Measurements from ENCODE around the gene ZNF439.
"Not testable (repeated sequence)": the region's sequence is repeated elsewhere in the genome, so short reads cannot be mapped to it uniquely, and the experiment has no call there.

The ZNF439 gene

DNA sequence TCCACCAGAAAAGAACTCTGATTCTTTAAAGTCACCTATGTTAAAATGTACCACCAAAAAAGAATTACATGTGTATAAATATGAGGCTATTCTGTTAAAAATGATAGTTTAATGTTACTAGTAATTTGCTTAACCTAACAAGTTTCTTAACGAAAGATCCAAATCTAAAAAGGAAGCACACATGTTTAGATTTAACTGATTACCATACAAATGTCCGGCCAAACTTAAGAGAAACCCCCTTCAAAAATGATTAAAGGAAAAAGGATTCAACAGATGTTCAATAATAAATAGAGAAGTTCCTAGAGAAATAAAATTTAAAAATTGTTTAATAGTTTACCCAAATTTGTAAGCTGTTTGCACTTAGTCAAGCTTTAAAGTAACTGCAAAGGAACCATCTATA lies 34.1 kb downstream of the ZNF439 start:
- Histone ChIP-seq H3K27me3 (ENCODE audit: insufficient read depth, low read length, poor library complexity, severe bottlenecking) (no peaks in the 10 kb centered on the region), H3K79me2 (ENCODE audit: insufficient read depth, low read length) (no peaks in the 10 kb centered on the region), H3F3A (ENCODE audit: low read depth) (no peaks in the 10 kb centered on the region), H4K20me1 (ENCODE audit: insufficient read depth, low read length, poor library complexity, severe bottlenecking) (no peaks in the 10 kb centered on the region), H3K9me3 (ENCODE audit: insufficient read depth, low read depth, low read length) (no peaks in the 10 kb centered on the region), H3K36me3 (ENCODE audit: insufficient read depth, low read length) (no peaks in the 10 kb centered on the region), H3K4me2 (ENCODE audit: low read depth, low read length, poor library complexity, severe bottlenecking) (no peak overlapping the region), H2AFZ (ENCODE audit: low read length) (no peak overlapping the region), H3K9me2 (replicated peaks; ENCODE audit: low read depth, low read length) (no peaks in the 10 kb centered on the region), H3K9ac (ENCODE audit: low read depth, low read length, poor library complexity, severe bottlenecking) (no peak overlapping the region), H3K4me1 (ENCODE audit: insufficient read depth, low read length, poor library complexity, severe bottlenecking) (peaks cover 5% of the 10 kb centered on the region), H3K4me3 (ENCODE audit: low read length, poor library complexity, severe bottlenecking) (no peak overlapping the region)
- no peak for TF ChIP-seq EZH2phosphoT487 (IDR thresholded peaks at IDR 0.05; ENCODE audit: borderline replicate concordance)
- TF ChIP-seq, protein P1, sequence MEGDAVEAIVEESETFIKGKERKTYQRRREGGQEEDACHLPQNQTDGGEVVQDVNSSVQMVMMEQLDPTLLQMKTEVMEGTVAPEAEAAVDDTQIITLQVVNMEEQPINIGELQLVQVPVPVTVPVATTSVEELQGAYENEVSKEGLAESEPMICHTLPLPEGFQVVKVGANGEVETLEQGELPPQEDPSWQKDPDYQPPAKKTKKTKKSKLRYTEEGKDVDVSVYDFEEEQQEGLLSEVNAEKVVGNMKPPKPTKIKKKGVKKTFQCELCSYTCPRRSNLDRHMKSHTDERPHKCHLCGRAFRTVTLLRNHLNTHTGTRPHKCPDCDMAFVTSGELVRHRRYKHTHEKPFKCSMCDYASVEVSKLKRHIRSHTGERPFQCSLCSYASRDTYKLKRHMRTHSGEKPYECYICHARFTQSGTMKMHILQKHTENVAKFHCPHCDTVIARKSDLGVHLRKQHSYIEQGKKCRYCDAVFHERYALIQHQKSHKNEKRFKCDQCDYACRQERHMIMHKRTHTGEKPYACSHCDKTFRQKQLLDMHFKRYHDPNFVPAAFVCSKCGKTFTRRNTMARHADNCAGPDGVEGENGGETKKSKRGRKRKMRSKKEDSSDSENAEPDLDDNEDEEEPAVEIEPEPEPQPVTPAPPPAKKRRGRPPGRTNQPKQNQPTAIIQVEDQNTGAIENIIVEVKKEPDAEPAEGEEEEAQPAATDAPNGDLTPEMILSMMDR (conservative IDR thresholded peaks at IDR 0.05; ENCODE audit: low read length) = no peak

DNA sequence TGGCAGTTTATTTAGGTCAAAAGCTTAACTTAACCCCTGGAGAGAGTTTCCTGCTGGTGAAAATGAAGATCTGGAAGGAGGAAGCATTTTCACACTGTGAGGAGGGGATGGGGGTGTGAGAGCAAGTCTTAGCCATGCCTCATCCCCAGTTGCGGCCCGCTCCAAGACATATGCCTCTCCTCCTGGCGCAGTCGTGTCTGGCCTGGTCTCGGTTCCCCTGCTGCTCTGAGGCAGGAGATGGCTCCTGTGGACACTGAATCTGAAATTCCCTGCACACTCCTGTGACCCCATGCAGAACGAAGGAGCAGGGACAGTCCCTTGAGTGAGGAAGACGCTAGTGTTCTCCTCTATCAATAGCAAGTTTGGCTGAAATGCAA lies 38.7 kb downstream of the ZNF439 start:
- H3F3A ChIP-seq (ENCODE audit: low read depth) = no peaks in the 10 kb centered on the region
- no peaks in the 10 kb centered on the region for H3K36me3 ChIP-seq (ENCODE audit: insufficient read depth, low read length)
- peaks cover 12% of the 10 kb centered on the region for H3K4me1 ChIP-seq (ENCODE audit: insufficient read depth, low read length, poor library complexity, severe bottlenecking)
- TF ChIP-seq, protein P1 (conservative IDR thresholded peaks at IDR 0.05; ENCODE audit: low read length) = no peak
- TF ChIP-seq EZH2phosphoT487 (IDR thresholded peaks at IDR 0.05; ENCODE audit: borderline replicate concordance) = no peak
- no peaks in the 10 kb centered on the region for H3K9me3 ChIP-seq (ENCODE audit: insufficient read depth, low read depth, low read length)
- H3K4me3 ChIP-seq (ENCODE audit: low read length, poor library complexity, severe bottlenecking) = peak overlapping the region; percentile 88
- H3K9me2 ChIP-seq (replicated peaks; ENCODE audit: low read depth, low read length) = no peaks in the 10 kb centered on the region
- peaks cover 8% of the 10 kb centered on the region for H3K79me2 ChIP-seq (ENCODE audit: insufficient read depth, low read length)
- no peaks in the 10 kb centered on the region for H3K27me3 ChIP-seq (ENCODE audit: insufficient read depth, low read length, poor library complexity, severe bottlenecking)
- H3K9ac ChIP-seq (ENCODE audit: low read depth, low read length, poor library complexity, severe bottlenecking) = peak overlapping the region; percentile 77
- no peaks in the 10 kb centered on the region for H4K20me1 ChIP-seq (ENCODE audit: insufficient read depth, low read length, poor library complexity, severe bottlenecking)
- H2AFZ ChIP-seq (ENCODE audit: low read length) = peak overlapping the region; percentile 88
- peak overlapping the region; percentile 76 for H3K4me2 ChIP-seq (ENCODE audit: low read depth, low read length, poor library complexity, severe bottlenecking)

DNA sequence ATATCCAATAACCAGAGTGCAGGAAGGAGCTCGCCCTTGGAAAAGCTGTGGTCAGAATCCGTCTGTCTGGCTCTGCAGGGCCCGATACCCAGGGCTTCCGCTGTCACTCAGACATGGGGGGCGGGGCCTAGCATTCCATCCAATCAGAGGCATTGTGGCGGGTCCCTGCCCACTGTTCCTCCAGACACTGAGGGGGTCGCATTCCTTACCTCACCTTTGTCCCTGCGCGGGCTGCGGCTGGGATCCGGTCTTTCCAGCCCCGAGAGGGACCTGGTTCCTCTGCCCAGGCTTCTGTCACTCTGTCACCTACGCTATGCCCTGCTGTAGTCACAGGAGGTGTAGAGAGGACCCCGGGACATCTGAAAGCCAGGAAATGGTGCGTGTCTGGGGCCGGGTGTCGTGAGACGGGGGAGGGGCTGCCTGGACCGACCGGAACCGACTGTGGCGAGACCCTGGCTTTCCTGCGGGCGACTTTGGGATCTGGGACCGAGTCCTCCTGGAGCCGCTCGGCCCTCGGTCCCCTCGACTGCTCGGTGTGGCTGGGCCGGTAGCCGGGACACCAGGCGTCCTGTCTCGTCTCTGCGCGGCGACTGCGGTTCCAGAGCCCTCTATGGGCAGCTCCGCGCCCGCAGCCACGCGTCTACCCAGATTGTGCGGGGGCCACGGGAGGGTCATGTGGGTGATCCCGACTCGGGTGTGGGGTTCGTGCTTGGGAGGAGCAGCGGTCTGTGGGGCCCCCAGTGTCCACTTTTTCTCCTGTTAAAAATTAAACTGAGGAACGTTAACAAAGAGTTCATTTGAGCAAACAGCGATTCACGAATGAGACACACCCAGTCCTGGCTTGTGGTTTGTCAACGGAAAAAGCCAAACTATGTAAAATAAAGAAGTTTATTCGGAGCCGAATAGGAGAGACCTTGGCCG lies 39.3 kb downstream of the ZNF439 start, which contains the start of gene ZNF69:
ZNF69 (plus strand) TSS at position 172 of the 921 bp plus-strand sequence; CDS start at position 314, 142 bp downstream.
- H3K9ac ChIP-seq (ENCODE audit: low read depth, low read length, poor library complexity, severe bottlenecking) = peak within 1 kb of the TSS; percentile 77
- peak within 1 kb of the TSS; percentile 88 for H3K4me3 ChIP-seq (ENCODE audit: low read length, poor library complexity, severe bottlenecking)
- H3K9me2 ChIP-seq (replicated peaks; ENCODE audit: low read depth, low read length) = no peaks in the 10 kb centered on the region
- H3K27me3 ChIP-seq (ENCODE audit: insufficient read depth, low read length, poor library complexity, severe bottlenecking) = no peaks in the 10 kb centered on the region
- no peak for TF ChIP-seq EZH2phosphoT487 (IDR thresholded peaks at IDR 0.05; ENCODE audit: borderline replicate concordance)
- TF ChIP-seq, protein P1 (conservative IDR thresholded peaks at IDR 0.05; ENCODE audit: low read length) = no peak; the same call in 1 of the 2 replicates
- H3K79me2 ChIP-seq (ENCODE audit: insufficient read depth, low read length) = peaks cover 8% of the 10 kb centered on the region
- no peaks in the 10 kb centered on the region for H3F3A ChIP-seq (ENCODE audit: low read depth)
- H3K9me3 ChIP-seq (ENCODE audit: insufficient read depth, low read depth, low read length) = no peaks in the 10 kb centered on the region
- H3K4me2 ChIP-seq (ENCODE audit: low read depth, low read length, poor library complexity, severe bottlenecking) = peak within 1 kb of the TSS; percentile 76
- H3K36me3 ChIP-seq (ENCODE audit: insufficient read depth, low read length) = no peaks in the 10 kb centered on the region
- peak within 1 kb of the TSS; percentile 88 for H2AFZ ChIP-seq (ENCODE audit: low read length)
- H4K20me1 ChIP-seq (ENCODE audit: insufficient read depth, low read length, poor library complexity, severe bottlenecking) = no peaks in the 10 kb centered on the region
- H3K4me1 ChIP-seq (ENCODE audit: insufficient read depth, low read length, poor library complexity, severe bottlenecking) = peaks cover 12% of the 10 kb centered on the region

DNA sequence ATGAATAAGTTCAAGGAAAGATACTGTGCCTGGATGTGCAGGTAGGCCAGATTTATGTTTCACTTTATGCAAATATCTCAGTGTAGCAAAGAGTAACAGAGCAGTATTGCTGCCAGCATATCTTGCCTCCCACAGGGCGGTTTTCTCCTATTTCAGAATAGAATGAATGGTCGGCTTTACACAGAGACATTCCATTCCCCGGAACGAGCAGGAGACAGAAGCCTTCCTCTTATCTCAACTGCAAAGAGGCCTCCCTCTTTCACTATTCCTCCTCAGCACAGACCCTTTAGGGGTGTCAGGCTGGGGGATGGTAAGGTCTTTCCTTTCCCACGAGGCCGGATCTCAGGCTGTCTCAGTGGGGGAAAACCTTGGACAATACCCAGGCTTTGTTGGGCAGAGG lies 41.4 kb downstream of the ZNF439 start:
- H2AFZ ChIP-seq (ENCODE audit: low read length); H4K20me1 ChIP-seq (ENCODE audit: insufficient read depth, low read length, poor library complexity, severe bottlenecking); H3F3A ChIP-seq (ENCODE audit: low read depth); H3K9me3 ChIP-seq (ENCODE audit: insufficient read depth, low read depth, low read length); H3K4me3 ChIP-seq (ENCODE audit: low read length, poor library complexity, severe bottlenecking); H3K27me3 ChIP-seq (ENCODE audit: insufficient read depth, low read length, poor library complexity, severe bottlenecking); H3K4me2 ChIP-seq (ENCODE audit: low read depth, low read length, poor library complexity, severe bottlenecking); H3K79me2 ChIP-seq (ENCODE audit: insufficient read depth, low read length); H3K9ac ChIP-seq (ENCODE audit: low read depth, low read length, poor library complexity, severe bottlenecking); H3K36me3 ChIP-seq (ENCODE audit: insufficient read depth, low read length); H3K9me2 ChIP-seq (replicated peaks; ENCODE audit: low read depth, low read length): not testable (repeated sequence)
- peaks cover 12% of the 10 kb centered on the region for H3K4me1 ChIP-seq (ENCODE audit: insufficient read depth, low read length, poor library complexity, severe bottlenecking)

Measured in Loucy (cell line).